Lower leg skin (tissue), 3 donors: Measurements from ENCODE around the gene CMTM2.
"Not testable (repeated sequence)": the region's sequence is repeated elsewhere in the genome, so short reads cannot be mapped to it uniquely, and the experiment has no call there.

Source experiments
- POLR2A ChIP-seq, 2 donors: fragments of 450-650 bp; IDR thresholded peaks; one replicate each; pipeline ENCODE4 v1.6.1; 2016 to 2017; ENCODE audit warnings: antibody characterized with exemption in 2 of 2, mild to moderate bottlenecking in 1 of 2, moderate library complexity in 1 of 2
- TF ChIP-seq, protein P1 (sequence below), 3 donors: fragments of 450-650 bp; IDR thresholded peaks; one replicate each; pipeline ENCODE4 v1.5.1; 2016; ENCODE audit warnings: antibody characterized with exemption in 3 of 3, mild to moderate bottlenecking in 3 of 3, moderate library complexity in 2 of 3

DNA sequence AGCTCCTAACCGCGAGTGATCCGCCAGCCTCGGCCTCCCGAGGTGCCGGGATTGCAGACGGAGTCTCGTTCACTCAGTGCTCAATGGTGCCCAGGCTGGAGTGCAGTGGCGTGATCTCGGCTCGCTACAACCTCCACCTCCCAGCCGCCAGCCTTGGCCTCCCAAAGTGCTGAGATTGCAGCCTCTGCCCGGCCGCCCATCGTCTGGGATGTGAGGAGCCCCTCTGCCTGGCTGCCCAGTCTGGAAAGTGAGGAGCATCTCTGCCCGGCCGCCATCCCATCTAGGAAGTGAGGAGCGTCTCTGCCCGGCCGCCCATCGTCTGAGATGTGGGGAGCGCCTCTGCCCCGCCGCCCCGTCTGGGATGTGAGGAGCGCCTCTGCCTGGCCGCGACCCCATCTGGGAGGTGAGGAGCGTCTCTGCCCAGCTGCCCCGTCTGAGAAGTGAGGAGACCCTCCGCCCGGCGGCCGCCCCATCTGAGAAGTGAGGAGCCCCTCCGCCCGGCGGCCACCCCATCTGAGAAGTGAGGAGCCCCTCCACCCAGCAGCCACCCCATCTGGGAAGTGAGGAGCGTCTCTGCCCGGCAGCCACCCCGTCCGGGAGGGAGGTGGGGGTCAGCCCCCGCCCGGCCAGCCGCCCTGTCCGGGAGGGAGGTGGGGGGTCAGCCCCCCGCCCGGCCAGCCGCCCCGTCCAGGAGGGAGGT, 51.4 kb downstream of the CMTM2 start:
- TF ChIP-seq, protein P1, sequence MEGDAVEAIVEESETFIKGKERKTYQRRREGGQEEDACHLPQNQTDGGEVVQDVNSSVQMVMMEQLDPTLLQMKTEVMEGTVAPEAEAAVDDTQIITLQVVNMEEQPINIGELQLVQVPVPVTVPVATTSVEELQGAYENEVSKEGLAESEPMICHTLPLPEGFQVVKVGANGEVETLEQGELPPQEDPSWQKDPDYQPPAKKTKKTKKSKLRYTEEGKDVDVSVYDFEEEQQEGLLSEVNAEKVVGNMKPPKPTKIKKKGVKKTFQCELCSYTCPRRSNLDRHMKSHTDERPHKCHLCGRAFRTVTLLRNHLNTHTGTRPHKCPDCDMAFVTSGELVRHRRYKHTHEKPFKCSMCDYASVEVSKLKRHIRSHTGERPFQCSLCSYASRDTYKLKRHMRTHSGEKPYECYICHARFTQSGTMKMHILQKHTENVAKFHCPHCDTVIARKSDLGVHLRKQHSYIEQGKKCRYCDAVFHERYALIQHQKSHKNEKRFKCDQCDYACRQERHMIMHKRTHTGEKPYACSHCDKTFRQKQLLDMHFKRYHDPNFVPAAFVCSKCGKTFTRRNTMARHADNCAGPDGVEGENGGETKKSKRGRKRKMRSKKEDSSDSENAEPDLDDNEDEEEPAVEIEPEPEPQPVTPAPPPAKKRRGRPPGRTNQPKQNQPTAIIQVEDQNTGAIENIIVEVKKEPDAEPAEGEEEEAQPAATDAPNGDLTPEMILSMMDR (IDR thresholded peaks at IDR 0.05), result not testable (repeated sequence)
- not testable (repeated sequence) for TF ChIP-seq POLR2A (IDR thresholded peaks at IDR 0.05)
